Brain microvascular endothelial cell (primary cell): ENCODE measurements around the gene USP22.

Experiments used
- DNase-seq: peaks from one replicate; pipeline ENCODE4 v3.0.0-alpha.2; 2020
- H3K27ac ChIP-seq: fragments of 250-450 bp; sonication (Bioruptor Pico); 2 replicates; pipeline ENCODE4 v1.5.1; 2020; ENCODE audit warnings: mild to moderate bottlenecking, moderate library complexity
- H3K27me3 ChIP-seq: fragments of 250-450 bp; sonication (Bioruptor Pico); replicated peaks from 2 replicates; pipeline ENCODE4 v1.5.1; 2020; ENCODE audit warnings: mild to moderate bottlenecking
- H3K36me3 ChIP-seq: fragments of 250-450 bp; sonication (Bioruptor Pico); replicated peaks from 2 replicates; pipeline ENCODE4 v1.5.1; 2020; ENCODE audit warnings: mild to moderate bottlenecking
- H3K4me3 ChIP-seq: 2 replicates; pipeline ENCODE4 v1.5.1; 2011; ENCODE audit warnings: low read depth, mild to moderate bottlenecking, control low read depth, low read length, moderate library complexity
- CTCF ChIP-seq: IDR thresholded peaks from 2 replicates; pipeline ENCODE4 v1.5.1; 2011; ENCODE audit warnings: low read depth, mild to moderate bottlenecking, moderate library complexity, low read length, control low read depth, inconsistent platforms; ENCODE audit errors: missing control alignments
- in situ Hi-C: cut with HindIII; loops from 2 replicates; pipeline ENCODE4 v1.10.0; 2017; ENCODE audit warnings: low sequenced_read_pairs, low pct_ligation_motif_present

The USP22 gene

DNA sequence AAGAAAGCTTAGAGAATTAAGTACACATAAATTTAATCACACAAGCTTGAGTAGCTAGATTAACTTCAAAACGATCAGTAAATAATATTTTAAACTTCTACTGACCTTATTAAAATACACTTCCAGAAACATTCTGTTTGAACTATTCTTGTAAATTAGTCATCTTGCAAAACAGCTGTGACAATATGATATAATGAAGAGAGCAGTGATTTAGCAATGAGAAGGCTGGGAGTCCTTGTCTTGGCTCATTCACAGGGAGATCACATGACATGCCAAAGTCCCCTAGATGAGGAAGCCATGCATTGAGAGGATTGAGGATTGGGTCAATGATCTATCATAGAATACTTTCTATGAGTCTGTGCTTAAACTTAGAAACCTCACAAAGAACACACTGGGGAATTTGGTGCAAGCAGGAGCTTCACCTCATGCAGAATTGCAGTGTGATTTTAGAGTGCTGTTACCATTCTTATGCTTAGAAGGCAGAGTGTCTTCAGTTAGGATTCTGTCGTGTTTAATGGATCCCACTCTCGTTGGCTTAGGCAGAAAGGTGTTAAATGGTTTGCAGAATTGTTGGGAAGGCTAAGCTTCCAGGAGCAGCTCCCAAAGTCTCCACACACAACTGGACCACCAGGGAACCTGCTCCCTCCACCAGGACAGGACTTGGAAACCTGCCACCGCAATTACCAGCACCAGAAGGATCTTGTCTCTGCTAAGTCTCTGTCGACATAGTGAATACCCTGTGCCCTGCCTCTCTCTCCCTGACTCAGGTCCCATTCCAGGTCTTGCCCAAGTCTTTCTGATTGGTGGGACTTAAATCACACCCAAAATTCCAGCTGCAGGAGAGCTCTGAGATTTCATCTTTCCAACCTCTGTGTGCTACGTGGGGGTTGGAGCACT, 87.1 kb downstream of the USP22 start:
- H3K27ac ChIP-seq: peak overlapping the region; percentile 9

GRCh38 chr17:20954794-20955193, 88.0 kb downstream of the USP22 start:
- Histone ChIP-seq H3K36me3 (no peaks in the 10 kb centered on the region), H3K27ac (no peak overlapping the region), H3K4me3 (no peak overlapping the region), H3K27me3 (no peaks in the 10 kb centered on the region)
- TF ChIP-seq CTCF: no peak
- in situ Hi-C loops: no loop called here
- DNase-seq: no peak

More for the DNA sequence above, 87.1 kb downstream of the USP22 start:
- peak; percentile 69 for DNase-seq
- no peaks in the 10 kb centered on the region for H3K27me3 ChIP-seq
- no peaks in the 10 kb centered on the region for H3K36me3 ChIP-seq
- no peak for TF ChIP-seq CTCF
- in situ Hi-C loops: no loop called here
- no peak overlapping the region for H3K4me3 ChIP-seq

GRCh38 chr17:20952183-20952582, 90.6 kb downstream of the USP22 start:
- Histone ChIP-seq H3K27me3 (no peaks in the 10 kb centered on the region), H3K36me3 (no peaks in the 10 kb centered on the region), H3K4me3 (no peak overlapping the region), H3K27ac (no peak overlapping the region)
- TF ChIP-seq CTCF: no peak
- in situ Hi-C loops: no loop called here
- no peak for DNase-seq
